Measurements from ENCODE around the gene CABYR. TPM values are rescaled to one million over a fixed set of nuclear protein-coding genes. Genes with fewer than 3 reads are reported as not detected.

CABYR gene
- total and polyA plus RNA-seq, 2 of the 13 experiments (the other 11 are each of a cell fraction or from before 2014, with no cell fraction given) = 0.71 to 0.88 TPM

DNA sequence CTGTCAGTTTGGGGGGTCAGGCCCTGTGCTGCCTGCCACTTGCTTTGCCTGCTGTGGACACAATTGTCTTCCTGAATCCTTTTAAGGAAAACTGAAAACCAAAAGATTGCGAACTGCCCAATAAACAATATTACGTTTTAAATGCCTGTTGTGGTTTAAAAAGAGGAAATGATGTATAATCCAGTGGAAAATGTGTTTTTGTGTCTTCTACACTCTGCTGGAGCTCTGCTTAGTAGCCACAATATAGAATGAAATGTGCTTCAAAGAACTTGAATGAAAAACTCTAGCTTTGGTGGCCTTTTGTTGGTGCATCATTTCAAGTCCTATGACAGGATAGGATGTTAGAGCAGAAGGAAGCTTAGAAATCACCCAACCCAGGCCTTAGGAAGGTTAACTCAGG lies 23.2 kb upstream of the CABYR start:
- CTCF ChIA-PET (ENCODE audit: low intra/inter-chr PET ratio, low total read pairs) = no interaction called here
- no peaks in the 10 kb centered on the region for H3K27me3 ChIP-seq (ENCODE audit: control insufficient read depth in 1 of 2, insufficient read depth in 2 of 2, low read length in 2 of 2)

More for the DNA sequence above, 23.2 kb upstream of the CABYR start:
- in situ Hi-C loops (cut with HindIII; ENCODE audit: extremely low pct_ligation_motif_present, low pct_unique_long_range_greater_than_20kb) = loop anchor here (5.0 to 10.0 kb wide), 2 partner anchors 148 to 291 kb away; no protein-coding TSS in a partner anchor
- no peak for DNase-seq (ENCODE audit: low spot score)
- intact Hi-C loops (cut with micrococcal nuclease; ENCODE audit: unreplicated experiment) = loop anchor here (5.0 kb wide), 3 partner anchors 198 to 488 kb away; no protein-coding TSS in a partner anchor
- no peak overlapping the region for H2AFZ ChIP-seq (ENCODE audit: low read length)
- ATAC-seq = no peak
- H3K27ac ChIP-seq (ENCODE audit: extremely low read length, insufficient read depth, low read length) = peak overlapping the region; percentile 14
- peak overlapping the region; percentile 61; the same call in 1 of the 2 replicates for H3K4me2 ChIP-seq (ENCODE audit: low read depth, low read length)
- H3K79me2 ChIP-seq (ENCODE audit: insufficient read depth, low read length) = no peaks in the 10 kb centered on the region
- TF ChIP-seq HOXD1 (CRISPR knock-in tag; IDR thresholded peaks at IDR 0.05) = no peak
- no peak for TF ChIP-seq ZNF180 (CRISPR knock-in tag; IDR thresholded peaks at IDR 0.05; ENCODE audit: borderline replicate concordance, low read depth)
- TF ChIP-seq NBN (conservative IDR thresholded peaks at IDR 0.05) = no peak
- TF ChIP-seq ZNF782 (CRISPR knock-in tag; IDR thresholded peaks at IDR 0.05; ENCODE audit: borderline replicate concordance) = no peak
- TF ChIP-seq, protein P1, sequence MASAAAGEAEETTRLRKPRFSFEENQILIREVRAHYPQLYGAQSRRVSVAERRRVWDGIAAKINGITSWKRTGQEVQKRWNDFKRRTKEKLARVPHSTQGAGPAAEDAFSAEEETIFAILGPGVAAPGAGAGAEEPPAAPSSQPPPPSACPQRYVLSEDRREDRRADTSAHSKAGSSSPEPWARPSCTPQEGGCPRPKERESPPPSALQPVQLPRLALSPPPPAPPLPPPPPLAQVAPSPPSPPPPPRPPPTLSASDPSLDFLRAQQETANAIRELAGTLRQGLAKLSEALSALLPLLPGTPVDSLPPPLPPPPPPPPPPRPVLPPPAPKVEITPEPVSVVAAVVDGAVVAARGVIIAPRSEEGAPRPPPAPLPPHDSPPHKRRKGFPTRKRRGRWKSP (CRISPR knock-in tag; IDR thresholded peaks at IDR 0.05) = no peak
- no peak for TF ChIP-seq KLF13 (CRISPR knock-in tag; IDR thresholded peaks at IDR 0.05)
- no peak for TF ChIP-seq ZNF790 (CRISPR knock-in tag; IDR thresholded peaks at IDR 0.05; ENCODE audit: borderline replicate concordance)
- no peak for TF ChIP-seq ZNF670 (CRISPR knock-in tag; IDR thresholded peaks at IDR 0.05; ENCODE audit: borderline replicate concordance)
- TF ChIP-seq, protein P2, sequence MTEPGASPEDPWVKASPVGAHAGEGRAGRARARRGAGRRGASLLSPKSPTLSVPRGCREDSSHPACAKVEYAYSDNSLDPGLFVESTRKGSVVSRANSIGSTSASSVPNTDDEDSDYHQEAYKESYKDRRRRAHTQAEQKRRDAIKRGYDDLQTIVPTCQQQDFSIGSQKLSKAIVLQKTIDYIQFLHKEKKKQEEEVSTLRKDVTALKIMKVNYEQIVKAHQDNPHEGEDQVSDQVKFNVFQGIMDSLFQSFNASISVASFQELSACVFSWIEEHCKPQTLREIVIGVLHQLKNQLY (CRISPR knock-in tag; IDR thresholded peaks at IDR 0.05) = no peak
- TF ChIP-seq ZNF510 (CRISPR knock-in tag; IDR thresholded peaks at IDR 0.05; ENCODE audit: low read depth) = no peak
- TF ChIP-seq NR2C2 (CRISPR knock-in tag; IDR thresholded peaks at IDR 0.05; ENCODE audit: borderline replicate concordance) = no peak
- no peak for TF ChIP-seq SCMH1 (CRISPR knock-in tag; IDR thresholded peaks at IDR 0.05; ENCODE audit: borderline replicate concordance)
- TF ChIP-seq, protein P3, sequence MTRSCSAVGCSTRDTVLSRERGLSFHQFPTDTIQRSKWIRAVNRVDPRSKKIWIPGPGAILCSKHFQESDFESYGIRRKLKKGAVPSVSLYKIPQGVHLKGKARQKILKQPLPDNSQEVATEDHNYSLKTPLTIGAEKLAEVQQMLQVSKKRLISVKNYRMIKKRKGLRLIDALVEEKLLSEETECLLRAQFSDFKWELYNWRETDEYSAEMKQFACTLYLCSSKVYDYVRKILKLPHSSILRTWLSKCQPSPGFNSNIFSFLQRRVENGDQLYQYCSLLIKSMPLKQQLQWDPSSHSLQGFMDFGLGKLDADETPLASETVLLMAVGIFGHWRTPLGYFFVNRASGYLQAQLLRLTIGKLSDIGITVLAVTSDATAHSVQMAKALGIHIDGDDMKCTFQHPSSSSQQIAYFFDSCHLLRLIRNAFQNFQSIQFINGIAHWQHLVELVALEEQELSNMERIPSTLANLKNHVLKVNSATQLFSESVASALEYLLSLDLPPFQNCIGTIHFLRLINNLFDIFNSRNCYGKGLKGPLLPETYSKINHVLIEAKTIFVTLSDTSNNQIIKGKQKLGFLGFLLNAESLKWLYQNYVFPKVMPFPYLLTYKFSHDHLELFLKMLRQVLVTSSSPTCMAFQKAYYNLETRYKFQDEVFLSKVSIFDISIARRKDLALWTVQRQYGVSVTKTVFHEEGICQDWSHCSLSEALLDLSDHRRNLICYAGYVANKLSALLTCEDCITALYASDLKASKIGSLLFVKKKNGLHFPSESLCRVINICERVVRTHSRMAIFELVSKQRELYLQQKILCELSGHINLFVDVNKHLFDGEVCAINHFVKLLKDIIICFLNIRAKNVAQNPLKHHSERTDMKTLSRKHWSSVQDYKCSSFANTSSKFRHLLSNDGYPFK (CRISPR knock-in tag; IDR thresholded peaks at IDR 0.05; ENCODE audit: borderline replicate concordance) = no peak
- no peak for TF ChIP-seq FOXC1 (CRISPR knock-in tag; IDR thresholded peaks at IDR 0.05; ENCODE audit: borderline replicate concordance)
- no peak for TF ChIP-seq ZNF768 (CRISPR knock-in tag; IDR thresholded peaks at IDR 0.05)
- TF ChIP-seq, protein P4, sequence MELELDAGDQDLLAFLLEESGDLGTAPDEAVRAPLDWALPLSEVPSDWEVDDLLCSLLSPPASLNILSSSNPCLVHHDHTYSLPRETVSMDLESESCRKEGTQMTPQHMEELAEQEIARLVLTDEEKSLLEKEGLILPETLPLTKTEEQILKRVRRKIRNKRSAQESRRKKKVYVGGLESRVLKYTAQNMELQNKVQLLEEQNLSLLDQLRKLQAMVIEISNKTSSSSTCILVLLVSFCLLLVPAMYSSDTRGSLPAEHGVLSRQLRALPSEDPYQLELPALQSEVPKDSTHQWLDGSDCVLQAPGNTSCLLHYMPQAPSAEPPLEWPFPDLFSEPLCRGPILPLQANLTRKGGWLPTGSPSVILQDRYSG (CRISPR knock-in tag; IDR thresholded peaks at IDR 0.05) = no peak
- no peak for TF ChIP-seq ELF1 (CRISPR knock-in tag; IDR thresholded peaks at IDR 0.05)
- TF ChIP-seq TP53 (CRISPR knock-in tag; conservative IDR thresholded peaks at IDR 0.05) = no peak
- TF ChIP-seq ZNF431 (CRISPR knock-in tag; IDR thresholded peaks at IDR 0.05; ENCODE audit: borderline replicate concordance, low read depth) = no peak
- no peak for TF ChIP-seq ZNF432 (CRISPR knock-in tag; IDR thresholded peaks at IDR 0.05; ENCODE audit: borderline replicate concordance)
- H3K4me1 ChIP-seq (ENCODE audit: insufficient read depth, low read length) = peaks cover 46% of the 10 kb centered on the region
- no peak overlapping the region for H3K9ac ChIP-seq (ENCODE audit: insufficient read depth, low read depth, low read length)
- WGBS (ENCODE audit: low lambda C conversion rate) = 73% methylated on average over 2 of the region's 2 CpGs
- peaks cover 0 to 6% of the 10 kb centered on the region in 2 experiments; a peak in 2 of 5 replicates for H3K36me3 ChIP-seq (replicated peaks in 1 of 2; ENCODE audit: control insufficient read depth in 1 of 2, insufficient read depth in 2 of 2, low read length in 2 of 2)
- H3K4me3 ChIP-seq (replicated peaks in 1 of 3; ENCODE audit: insufficient read depth in 1 of 3, low read depth in 2 of 3, low read length in 3 of 3) = no peak overlapping the region
- H4K20me1 ChIP-seq (ENCODE audit: insufficient read depth, low read length) = no peaks in the 10 kb centered on the region
- no peaks in the 10 kb centered on the region for H3K9me3 ChIP-seq (ENCODE audit: low read length)
- no peak for FAIRE-seq
- POLR2A ChIA-PET = interaction anchor here (1.4 to 2.2 kb wide), 3 partner anchors 64 to 232 kb away, joined by 3 to 10 read pairs (median 8); no protein-coding TSS in a partner anchor
- BruUV-seq (replicated peaks) = no TSS peak

Measured in HepG2 (cell line).